NCI-H1436 treated with DMSO at 0.1 percent for 48 hours (cell line): ENCODE measurements around the gene EPS8.

Source experiments
- DNase-seq: peaks from one replicate; lab custom pipeline; 2025; lab: John Stamatoyannopoulos, UW

EPS8 gene

DNA sequence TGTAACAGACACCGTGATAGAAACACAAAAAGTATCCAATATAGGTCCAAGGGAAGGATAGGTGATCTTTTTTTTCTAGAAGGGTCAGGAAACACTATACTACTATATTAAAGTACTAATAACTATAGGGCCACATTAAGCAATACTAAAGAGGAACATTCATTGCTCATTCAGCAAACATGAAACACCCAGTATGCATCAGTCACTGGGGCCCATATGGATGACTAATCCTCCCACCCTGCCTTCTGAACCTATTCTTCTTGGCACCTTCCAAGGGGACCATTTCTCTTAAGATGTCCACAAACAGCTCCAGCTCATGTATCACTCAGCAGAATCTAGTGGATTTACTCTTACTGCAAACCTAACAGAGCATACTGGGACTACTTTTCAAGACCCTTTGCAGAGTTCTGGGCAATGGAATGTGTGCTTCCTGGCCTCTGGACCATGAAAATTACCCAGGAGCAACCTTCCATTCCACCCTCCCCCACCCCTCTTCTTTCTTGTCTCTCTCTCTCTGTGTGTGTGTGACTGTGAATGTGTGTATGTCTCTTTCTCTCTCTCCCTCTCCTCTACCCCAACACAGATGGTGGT, 187.9 kb downstream of the EPS8 start:
- DNase-seq: no peak

DNA sequence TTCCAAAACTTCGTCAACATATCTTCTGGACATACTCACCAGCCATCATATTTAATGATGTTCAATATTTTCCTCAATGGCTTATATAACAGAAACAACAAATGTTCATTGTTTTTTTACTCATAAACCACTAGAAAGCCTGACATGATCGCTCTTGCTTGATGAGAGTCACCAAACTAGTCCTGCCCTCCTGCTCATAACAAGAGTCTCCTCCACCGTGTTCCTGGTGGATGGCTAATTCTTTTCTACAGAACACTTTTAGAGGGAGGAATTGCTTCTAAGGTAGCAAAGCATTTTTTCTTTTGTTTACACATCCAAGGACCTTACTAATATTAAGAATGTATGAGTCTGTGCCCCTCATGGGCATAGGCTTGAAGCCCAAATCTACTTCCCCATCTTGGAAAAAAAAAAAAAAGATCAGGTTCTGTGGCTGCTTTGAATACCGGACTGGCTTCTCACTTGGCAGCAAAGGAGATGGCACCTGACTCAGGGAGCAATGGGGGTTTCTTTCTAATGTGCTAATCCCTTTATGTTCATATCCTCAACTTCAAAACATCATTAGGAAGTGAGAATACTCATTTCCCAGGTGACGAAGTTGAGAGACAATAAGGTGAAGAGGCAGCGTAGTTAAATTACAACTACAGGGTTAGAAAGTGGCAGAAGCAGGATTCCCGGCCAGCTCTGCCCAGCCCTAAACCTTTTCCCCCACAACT, 188.8 kb downstream of the EPS8 start:
- no peak for DNase-seq

DNA sequence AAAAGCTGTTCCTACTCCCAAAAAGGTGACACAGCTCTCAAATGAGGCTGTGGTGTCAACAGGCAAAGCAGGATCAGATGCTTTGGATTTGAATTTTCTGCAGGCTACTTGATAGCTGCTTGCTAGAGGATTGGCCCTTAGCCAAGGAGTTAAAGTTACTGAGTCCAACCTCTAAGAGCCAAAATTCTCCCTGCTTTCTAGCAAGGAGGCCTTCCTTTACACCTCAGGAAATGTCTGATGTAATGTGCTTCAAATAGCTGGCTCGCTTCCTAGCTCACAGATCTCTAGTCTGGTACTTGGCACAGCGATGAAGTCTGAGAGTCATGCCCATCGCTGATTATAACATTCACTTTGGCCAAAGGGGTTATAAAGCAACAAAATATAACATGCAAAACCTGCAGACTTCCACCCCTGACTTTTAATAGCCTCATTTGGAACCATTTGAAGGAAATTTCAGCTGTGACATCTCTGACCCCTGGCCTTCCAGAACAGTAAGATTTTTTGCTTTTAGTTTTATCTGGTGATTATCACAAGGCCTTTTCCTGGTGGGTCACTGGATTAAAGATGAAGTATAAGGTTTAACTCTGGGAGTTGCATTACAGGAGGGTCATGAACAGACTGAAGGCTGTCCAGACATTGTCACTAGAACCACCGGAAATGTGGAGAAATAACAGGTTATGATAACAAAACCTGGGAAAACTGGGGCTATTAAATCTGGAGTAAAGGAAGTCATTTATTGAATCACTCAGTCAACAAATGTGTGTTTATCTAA, 189.7 kb downstream of the EPS8 start:
- DNase-seq: no peak

DNA sequence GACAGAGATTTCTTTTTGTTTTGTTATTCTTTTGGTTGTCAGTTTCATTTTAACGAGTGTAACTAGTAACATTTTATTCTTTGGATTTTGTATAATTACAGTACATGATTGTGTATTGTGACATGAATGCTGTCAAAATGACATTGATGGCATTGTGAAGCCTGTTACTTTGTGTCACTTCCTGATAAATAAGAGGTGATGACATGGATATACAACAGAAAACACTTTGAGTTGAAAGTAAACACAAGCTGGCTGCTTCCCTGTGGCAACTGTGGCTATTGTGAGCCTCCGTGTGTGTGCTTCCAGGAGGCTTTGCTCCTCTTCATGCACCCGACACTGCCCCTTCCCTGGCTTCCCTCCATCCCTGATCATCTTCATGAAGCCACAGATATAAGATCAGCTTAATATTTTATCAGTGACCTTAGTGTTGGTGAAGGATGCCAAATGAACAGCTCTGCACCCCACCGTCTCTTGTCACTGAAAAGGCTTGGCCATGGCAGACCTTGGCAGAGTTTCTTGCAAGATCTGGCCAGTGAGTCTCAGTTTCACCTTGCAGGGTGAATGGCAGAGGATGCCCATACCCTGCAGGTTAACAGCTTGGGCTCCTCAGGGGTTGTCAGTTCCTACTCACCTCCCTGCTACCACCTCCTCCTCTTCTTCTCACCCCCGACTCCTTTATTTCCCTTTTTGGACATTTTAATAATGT, 191.9 kb downstream of the EPS8 start:
- no peak for DNase-seq

DNA sequence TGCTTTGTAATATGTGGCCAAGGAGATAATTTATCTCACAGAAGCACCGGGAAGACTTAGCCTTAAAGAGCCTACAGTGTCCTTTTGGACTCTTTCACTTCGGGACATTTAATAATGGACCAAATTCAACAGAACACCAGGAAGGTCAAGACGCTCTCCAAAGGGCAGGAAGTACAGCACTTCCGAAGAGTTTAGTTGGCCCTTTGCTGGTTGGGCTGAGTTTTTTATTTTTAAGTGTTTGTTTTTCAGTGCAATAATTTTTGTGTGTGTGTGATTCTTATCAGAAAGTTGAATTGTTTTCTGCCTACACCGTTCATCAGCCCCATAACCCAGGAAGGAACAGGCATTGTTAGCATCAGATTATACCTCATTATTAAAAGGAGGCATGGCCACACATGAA, 193.0 kb downstream of the EPS8 start:
- DNase-seq: no peak

DNA sequence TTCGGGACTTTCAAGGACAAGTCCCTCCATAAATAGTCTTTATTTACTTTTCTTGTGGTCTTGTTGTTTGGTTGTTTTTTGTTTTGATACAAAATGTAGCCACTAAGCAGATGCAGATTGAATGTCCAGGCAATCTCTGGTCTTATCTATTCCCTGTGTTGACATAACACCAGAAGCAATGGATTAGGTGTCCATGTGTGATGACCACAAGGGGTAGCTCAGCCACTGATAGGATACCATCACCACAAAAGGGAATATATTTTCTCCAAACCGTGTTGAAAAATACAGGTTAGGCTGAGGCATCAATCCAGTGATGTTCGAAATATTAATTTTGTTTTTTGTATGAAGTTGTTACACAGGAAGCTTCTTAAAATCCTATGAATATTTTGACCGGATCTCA, 196.3 kb downstream of the EPS8 start:
- DNase-seq: no peak

DNA sequence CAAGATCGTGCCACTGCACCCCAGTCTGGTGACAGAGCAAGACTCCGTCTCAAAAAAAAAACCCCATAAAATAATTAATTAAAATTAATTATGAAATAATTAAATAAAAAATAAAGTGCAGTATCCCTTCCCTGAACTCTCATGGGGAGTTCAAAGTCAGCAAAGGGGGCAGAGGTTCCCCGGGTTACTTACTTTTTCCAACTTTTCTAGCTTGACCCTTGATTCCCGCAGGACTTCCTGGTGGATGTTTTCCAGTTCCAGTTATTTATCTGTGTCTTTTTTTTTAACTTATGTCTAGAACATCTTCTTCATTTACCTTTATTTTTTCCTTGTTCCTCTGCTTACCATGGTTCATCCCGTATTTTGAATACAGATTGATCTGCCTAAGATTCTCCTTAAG, 197.4 kb downstream of the EPS8 start:
- DNase-seq: no peak

DNA sequence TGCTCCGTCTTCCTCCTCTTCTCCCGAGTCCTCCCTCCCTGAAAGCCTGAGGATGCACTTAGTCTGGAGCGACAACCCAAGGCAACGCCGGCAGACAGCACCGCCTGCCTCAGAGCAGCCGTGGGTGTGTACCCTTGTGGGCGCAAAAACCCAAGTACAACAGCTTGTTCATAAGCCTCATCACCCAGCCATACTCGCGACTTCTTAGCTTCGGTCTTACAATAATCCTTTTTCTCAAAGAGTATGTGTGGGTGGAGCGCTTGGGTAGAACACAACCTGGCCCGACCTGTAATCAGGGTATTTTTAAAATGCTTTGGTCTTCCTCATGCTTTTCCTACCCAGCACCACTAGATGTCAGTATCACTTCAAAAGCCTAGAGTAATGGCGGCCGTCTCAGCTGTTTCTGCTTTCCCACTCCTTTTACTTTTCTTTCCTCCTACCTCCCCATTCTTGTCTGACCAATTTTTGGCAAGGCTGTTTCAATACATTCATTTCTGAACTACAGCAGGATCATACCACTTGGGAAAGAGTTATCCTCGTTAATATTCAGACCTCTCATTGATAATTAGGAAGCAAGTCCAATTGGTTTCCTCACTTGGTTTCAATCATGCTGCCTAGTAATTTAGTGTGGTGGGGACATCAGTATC, 198.9 kb downstream of the EPS8 start:
- peak; percentile 3 for DNase-seq

DNA sequence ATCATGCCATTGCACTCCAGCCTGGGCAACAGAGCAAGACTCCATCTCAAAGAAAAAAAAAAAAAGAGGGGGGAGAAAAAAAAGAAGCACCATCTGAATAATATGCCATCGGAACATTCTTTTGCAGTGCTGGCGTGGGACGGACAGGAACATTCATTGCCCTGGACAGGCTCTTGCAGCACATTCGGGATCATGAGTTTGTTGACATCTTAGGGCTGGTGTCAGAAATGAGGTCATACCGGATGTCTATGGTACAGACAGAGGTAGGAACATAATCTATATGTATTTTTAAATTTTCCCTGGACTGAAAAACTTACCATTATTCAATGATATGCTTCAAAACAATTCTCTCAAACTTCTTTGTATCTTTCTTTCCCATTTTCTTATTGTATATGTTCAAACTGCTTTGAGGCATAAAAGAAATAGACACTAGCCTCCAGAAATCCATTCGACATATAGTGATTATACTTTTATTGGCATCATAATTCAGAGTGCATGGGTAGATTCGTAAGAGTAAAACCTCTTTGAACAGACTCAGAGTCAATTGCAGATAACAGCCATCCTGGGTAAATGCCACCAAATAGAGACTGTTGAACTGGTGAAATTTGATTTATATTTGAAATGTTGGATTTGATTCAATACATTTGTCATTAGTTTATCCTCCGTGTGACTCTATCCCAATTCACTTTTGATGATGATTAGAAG, 199.7 kb downstream of the EPS8 start:
- no peak for DNase-seq

DNA sequence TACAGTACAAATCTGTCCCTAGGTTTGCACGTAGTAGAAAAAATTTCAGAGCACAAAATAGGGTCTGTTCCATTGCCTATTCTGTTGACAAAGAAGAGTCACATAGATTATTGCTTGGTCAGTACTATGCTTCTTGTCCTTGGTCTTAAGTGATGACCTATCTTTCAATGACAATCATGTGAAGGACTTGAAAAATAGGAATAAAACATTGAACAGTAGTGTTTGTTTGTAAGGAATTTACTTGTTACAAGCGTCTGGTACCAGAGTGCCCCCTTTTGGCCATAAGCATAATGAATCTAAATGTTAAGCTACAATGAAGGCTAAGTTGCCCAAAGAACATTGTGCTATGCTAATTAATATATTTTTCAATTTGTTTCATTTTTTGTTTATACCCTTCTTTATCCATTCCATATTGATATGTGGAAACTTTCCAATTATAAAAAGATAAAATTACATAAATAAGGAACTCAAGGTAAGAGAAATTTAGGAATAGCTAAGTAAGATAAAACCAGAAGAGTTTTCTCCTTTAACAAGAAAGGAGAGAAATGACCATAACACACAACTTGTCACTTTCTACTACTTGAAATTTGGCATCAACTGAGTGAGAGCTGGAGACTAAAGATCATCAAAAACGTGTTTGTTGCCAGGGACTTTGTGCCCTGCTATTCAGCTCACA, 204.7 kb downstream of the EPS8 start:
- no peak for DNase-seq

DNA sequence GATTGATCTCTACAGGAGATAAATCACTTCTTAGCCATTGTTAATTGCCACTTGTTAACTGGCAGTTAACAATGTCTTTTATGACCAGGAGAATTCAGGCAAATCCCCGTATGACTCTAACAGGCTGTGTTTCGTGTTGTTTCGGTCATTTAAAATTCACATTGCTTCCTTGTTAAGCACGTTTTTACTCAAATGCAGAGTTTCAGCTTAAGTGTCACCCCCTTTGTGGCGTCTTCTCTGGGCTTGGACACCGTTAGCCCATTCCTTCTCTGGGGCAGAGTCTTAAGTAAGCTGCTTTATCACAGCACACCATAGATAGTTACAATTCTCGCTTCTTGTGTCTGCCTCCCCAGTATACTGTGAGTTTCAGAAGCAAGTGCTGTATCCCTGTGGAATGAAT, 205.4 kb downstream of the EPS8 start:
- DNase-seq: no peak

DNA sequence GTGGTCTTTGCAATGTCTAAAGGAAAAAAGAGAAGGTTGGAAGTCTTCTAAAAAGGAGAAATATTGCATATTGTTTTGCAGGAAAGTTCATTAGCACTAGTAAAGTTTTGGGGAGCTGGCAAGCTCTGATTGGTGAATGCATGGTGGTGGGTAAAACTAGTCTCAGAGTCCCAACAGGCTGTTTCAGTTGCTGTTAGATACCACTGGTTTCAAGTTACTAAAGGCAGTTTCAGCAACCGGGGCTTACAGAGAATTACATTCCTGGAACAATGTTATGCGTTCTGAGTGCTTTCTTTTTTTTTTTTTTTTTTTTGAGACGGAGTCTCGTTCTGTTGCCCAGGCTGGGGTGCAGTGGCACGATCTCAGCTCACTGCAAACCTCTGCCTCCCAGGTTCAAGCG, 208.2 kb downstream of the EPS8 start:
- DNase-seq: no peak

DNA sequence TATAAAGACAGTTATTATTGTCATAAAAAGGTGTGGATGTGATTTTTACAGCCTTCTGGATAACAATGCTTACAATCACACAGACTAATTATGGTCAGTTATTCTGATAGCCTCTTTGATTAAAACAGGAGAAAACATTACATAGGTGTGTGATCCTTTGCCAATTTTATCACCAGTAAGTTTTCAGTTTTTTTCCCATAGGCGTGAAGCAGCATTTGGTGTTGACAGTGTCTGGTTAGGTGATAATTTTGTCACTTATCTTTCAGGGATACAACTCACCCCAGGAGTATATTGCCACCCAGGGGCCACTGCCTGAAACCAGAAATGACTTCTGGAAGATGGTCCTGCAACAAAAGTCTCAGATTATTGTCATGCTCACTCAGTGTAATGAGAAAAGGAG, 208.8 kb downstream of the EPS8 start:
- DNase-seq: no peak

DNA sequence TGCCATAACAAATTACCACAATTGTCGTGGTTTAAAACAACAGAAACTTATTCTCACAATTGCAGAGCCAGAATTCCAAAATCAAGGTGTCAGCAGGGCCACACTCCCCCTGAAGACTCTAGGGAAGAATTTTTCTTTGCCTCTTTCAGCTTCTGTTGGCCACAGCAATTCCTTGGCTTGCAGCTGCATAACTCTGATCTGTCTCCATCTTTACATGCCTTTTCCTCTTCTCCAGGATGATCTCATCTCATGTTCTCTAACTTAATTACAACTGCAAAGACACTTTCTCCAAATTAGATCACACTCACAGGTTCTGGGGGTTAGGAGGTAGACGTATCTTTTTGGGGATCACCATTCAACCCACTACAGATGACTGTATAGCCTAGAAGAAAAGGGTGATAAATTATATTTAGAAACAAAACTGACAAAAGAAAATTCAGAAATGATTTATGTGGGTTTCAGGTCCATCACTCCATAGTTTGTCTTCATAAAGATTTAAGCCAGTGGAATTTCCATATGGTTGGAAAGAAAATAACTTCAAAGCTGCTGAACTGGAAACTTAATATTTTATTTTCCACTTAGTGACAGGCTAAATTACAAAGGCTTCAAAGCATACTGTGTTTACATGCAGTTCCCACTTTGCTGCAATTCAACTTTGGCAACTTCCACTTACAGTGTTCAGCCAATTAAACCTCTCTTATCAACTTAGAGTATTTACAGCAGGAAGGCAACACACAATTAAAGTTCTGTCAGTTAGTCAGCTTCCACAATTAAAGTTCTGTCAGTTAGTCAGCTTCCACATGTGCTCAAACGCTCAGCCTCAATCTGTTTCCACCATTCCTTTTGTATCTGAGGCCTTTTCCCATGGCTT, 213.3 kb downstream of the EPS8 start:
- DNase-seq: no peak

DNA sequence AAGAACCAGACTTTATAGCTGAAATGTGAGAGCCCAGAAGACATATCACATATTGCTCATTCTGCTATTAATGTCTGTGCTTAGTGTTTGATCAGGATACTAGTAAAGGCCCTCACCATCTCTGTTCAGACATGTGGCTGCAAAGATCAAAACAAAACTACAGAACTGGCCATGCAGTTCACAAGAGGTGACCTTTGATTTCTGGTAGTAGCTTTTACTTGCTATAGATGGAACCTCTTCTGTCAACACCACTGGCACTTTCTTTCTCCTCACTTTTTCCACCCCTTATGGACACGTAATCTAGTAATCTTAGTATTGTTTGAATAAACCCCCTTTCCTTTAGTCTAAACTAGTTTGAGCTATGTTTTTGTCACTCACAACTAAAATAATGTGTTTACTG, 214.8 kb downstream of the EPS8 start:
- DNase-seq: no peak
